Mononuclear cell (primary cell): ENCODE results near the gene FADD. TPM values are rescaled to one million over a fixed set of nuclear protein-coding genes. Genes with fewer than 3 reads are reported as not detected.

Experiments used
- H3K27me3 ChIP-seq: 2 replicates; pipeline ENCODE4 v1.6.0; 2011; ENCODE audit warnings: low read length, control low read depth; ENCODE audit not compliant: insufficient read depth
- H3K4me1 ChIP-seq: 2 replicates; pipeline ENCODE4 v1.5.1; 2011; ENCODE audit warnings: mild to moderate bottlenecking, low read length, control low read depth; ENCODE audit not compliant: insufficient read depth
- H3K4me3 ChIP-seq: 2 replicates; pipeline ENCODE4 v1.5.1; 2011; ENCODE audit warnings: mild to moderate bottlenecking, low read length, moderate library complexity
- H3K9me3 ChIP-seq: 2 replicates; pipeline ENCODE4 v1.5.1; 2011; ENCODE audit warnings: low read depth, mild to moderate bottlenecking, control low read depth, low read length
- total RNA-seq: library from RNA; depleted of rRNA; stranded (reverse); fragments of >200 nt; gene quantifications from one replicate; pipeline ENCODE4 v1.2.3, GENCODE V29; 2012

Gene FADD
- 16.8 TPM for total RNA-seq

DNA sequence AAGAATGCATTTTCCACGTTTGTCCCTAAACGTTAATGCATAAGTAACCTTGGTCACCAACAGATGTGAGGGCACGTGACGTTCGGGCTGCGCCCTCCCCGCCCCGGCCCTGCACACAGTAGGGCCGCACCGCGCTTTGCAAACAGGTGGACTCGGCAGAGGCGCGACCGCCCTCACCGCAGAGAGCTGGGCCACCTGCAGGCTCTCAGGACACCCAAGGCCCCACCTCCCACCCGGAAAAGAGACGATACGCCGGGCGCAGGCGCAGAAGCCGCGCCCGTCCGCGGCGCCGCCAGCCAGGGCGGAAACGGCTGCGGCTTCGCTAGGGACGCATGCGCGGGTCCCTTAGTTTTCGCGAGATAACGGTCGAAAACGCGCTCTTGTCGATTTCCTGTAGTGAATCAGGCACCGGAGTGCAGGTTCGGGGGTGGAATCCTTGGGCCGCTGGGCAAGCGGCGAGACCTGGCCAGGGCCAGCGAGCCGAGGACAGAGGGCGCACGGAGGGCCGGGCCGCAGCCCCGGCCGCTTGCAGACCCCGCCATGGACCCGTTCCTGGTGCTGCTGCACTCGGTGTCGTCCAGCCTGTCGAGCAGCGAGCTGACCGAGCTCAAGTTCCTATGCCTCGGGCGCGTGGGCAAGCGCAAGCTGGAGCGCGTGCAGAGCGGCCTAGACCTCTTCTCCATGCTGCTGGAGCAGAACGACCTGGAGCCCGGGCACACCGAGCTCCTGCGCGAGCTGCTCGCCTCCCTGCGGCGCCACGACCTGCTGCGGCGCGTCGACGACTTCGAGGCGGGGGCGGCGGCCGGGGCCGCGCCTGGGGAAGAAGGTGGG, at the start of gene FADD:
Gene FADD (plus strand): TSS at position 377 of the 831 bp plus-strand sequence. CDS start 164 bp downstream, at position 541.
- peak within 1 kb of the TSS; percentile 99 for H3K4me3 ChIP-seq
- no peaks in the 10 kb centered on the region for H3K27me3 ChIP-seq
- H3K4me1 ChIP-seq, result peaks cover 42% of the 10 kb centered on the region
- no peaks in the 10 kb centered on the region for H3K9me3 ChIP-seq

- Histone ChIP-seq H3K9me3 (no peaks in the 10 kb centered on the region), H3K4me3 (no peak overlapping the region), H3K27me3 (no peaks in the 10 kb centered on the region)
These were observed 47.7 kb upstream of the FADD start for GRCh38 chr11:70155386-70155785.

GRCh38 chr11:70156291-70157037, 46.6 kb upstream of the FADD start:
- Histone ChIP-seq H3K4me3 (no peak overlapping the region), H3K27me3 (no peaks in the 10 kb centered on the region), H3K9me3 (no peaks in the 10 kb centered on the region), H3K4me1 (no peaks in the 10 kb centered on the region)

More at GRCh38 chr11:70155386-70155785, 47.7 kb upstream of the FADD start:
- H3K4me1 ChIP-seq, result no peaks in the 10 kb centered on the region

- Histone ChIP-seq H3K9me3 (no peaks in the 10 kb centered on the region), H3K27me3 (no peaks in the 10 kb centered on the region), H3K4me3 (no peak overlapping the region), H3K4me1 (no peaks in the 10 kb centered on the region)
These were observed 44.9 kb upstream of the FADD start for GRCh38 chr11:70158201-70158600.

DNA sequence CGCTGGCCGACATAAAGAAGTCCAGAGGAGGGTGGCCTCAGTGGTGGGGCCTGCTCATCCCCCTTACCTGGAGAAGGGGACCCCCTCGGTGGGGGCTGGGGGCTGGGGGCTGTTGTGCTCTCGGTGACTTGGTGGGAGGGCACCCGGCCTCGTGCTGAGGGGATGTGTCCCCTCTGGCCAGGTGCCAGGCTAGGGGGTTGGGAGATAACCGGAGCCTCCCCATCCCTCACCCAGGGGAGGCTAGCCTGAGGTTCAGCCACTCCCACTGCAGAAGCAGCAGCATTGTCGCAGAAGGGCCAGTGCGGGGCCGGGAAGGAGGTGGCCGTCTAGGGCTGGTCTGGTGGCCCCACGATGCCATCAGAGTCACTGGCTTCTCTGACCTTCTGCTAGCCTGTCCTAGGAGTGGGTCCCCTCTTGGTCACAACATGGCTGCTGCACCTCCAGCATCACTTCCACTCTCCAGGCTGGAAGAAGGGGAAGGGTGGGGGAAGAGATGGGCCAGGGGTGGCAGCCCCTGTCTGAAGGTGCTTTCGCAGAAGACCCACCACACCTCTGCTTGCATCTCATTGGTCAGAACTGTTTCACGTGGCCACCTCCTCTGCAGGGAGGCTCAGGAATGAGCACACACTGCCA, 44.2 kb upstream of the FADD start:
- no peaks in the 10 kb centered on the region for H3K9me3 ChIP-seq
- no peaks in the 10 kb centered on the region for H3K27me3 ChIP-seq
- no peak overlapping the region for H3K4me3 ChIP-seq
- no peaks in the 10 kb centered on the region for H3K4me1 ChIP-seq

DNA sequence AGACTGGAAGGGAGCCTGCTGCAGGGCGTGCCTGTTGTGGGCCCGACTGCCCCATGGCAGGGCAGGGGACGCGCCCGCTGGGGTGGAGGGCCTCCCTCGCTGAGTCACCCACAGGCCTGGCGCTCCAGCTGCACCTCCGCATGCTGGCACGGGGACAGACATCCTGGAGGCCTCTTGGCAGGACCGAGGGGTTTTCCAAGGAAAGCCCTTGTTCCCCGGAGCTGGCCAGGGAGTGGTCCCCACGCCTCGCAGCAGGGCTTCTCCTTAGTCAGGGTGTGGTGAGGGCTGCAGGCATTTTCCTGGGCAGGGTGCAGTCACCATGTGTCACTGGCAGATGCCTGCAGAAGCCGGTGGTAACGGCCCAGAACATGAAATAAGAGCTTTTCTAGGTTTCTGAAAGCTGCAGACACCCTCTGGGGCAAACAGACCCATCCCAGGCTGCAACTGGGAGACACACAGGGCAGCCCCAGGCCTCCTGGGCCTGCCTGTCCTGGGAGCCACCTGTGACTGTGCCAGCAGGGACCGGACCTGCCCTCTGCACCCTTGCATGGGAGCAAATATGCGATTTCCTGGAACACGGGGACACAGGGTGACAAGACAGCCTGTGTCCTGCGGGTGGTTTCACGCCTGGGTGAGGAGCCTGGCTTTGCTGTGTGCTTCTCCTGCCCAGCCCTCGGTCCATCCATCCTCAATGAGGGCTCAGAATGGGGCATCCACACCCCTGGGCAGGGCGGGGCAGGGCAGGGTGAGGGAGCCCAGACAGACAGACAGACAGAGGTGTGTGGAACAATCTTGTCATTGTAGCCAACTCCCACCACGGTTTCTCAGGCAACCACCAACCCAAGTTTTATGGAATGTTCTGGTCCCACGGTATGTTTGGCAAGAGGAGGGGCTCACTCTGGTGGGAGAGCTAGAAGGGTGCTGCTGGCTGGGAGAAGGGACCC, 43.2 kb upstream of the FADD start:
- no peak overlapping the region for H3K4me3 ChIP-seq
- no peaks in the 10 kb centered on the region for H3K4me1 ChIP-seq
- no peaks in the 10 kb centered on the region for H3K9me3 ChIP-seq
- no peaks in the 10 kb centered on the region for H3K27me3 ChIP-seq

DNA sequence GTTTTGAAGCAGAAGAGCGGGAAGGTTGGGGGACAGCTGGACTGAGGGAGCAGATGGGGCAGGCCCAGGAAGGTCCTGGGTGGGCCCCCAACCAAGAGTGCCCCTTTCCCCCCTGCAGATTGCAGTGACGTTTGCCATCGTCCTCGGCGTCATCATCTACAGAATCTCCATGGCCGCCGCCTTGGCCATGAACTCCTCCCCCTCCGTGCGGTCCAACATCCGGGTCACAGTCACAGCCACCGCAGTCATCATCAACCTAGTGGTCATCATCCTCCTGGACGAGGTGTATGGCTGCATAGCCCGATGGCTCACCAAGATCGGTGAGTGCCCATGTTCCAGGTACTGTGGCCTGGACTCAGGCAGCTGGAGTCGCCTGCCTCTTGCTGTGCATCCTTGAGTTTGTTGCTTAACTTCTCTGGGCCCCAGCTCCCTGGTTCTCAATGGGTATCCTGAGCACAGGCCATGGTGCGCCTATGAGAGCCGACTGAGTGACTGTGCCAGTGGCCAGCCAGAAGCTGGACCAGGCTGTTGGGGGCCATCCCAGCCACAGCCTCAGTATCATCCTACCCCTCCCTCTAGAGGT, 42.0 kb upstream of the FADD start:
- H3K9me3 ChIP-seq, result no peaks in the 10 kb centered on the region
- no peaks in the 10 kb centered on the region for H3K4me1 ChIP-seq
- no peak overlapping the region for H3K4me3 ChIP-seq
- H3K27me3 ChIP-seq, result no peaks in the 10 kb centered on the region

- Histone ChIP-seq H3K4me3 (no peak overlapping the region), H3K4me1 (no peaks in the 10 kb centered on the region), H3K9me3 (no peaks in the 10 kb centered on the region), H3K27me3 (no peaks in the 10 kb centered on the region)
These were observed 38.4 kb upstream of the FADD start for GRCh38 chr11:70164705-70165104.

- no peak overlapping the region for H3K4me3 ChIP-seq
- no peaks in the 10 kb centered on the region for H3K27me3 ChIP-seq
- no peaks in the 10 kb centered on the region for H3K9me3 ChIP-seq
- H3K4me1 ChIP-seq, result no peaks in the 10 kb centered on the region
These were observed 36.0 kb upstream of the FADD start for GRCh38 chr11:70167120-70167519.

GRCh38 chr11:70167723-70168404, 35.2 kb upstream of the FADD start:
- Histone ChIP-seq H3K4me3 (no peak overlapping the region), H3K4me1 (no peaks in the 10 kb centered on the region), H3K27me3 (no peaks in the 10 kb centered on the region), H3K9me3 (no peaks in the 10 kb centered on the region)

DNA sequence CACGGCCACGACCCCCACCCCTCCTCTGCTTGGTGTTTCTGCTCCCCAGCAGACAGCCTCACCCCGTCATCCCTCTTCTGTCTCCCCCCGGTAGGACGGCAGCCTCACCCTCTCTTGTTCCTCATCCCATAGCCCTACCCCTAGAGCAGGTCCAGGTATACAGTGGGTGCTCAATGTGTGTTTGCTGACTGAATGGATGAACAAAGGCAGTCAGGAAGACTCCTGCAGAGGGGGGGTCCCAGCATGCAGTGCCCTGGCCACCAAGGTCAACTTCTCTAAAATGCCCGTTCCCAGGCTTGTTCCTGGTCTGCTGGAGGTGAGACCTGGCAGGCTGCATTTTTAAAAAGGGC, 34.7 kb upstream of the FADD start:
- H3K9me3 ChIP-seq, result no peaks in the 10 kb centered on the region
- no peak overlapping the region for H3K4me3 ChIP-seq
- H3K4me1 ChIP-seq, result no peaks in the 10 kb centered on the region
- no peaks in the 10 kb centered on the region for H3K27me3 ChIP-seq

GRCh38 chr11:70169127-70169526, 34.0 kb upstream of the FADD start:
- H3K27me3 ChIP-seq, result no peaks in the 10 kb centered on the region
- no peaks in the 10 kb centered on the region for H3K4me1 ChIP-seq
- H3K9me3 ChIP-seq, result no peaks in the 10 kb centered on the region
- no peak overlapping the region for H3K4me3 ChIP-seq

GRCh38 chr11:70169632-70170031, 33.5 kb upstream of the FADD start:
- H3K9me3 ChIP-seq, result no peaks in the 10 kb centered on the region
- no peaks in the 10 kb centered on the region for H3K4me1 ChIP-seq
- H3K27me3 ChIP-seq, result no peaks in the 10 kb centered on the region
- no peak overlapping the region for H3K4me3 ChIP-seq
